GM11168 (cell line): ENCODE measurements around the gene PHAX.

Experiments used
- in situ Hi-C: fragments of 300-500 bp; cut with MboI; formaldehyde crosslinking; loops from one replicate; pipeline ENCODE4 v1.12.0; 2022; ENCODE audit warnings: low sequenced_read_pairs; ENCODE audit not compliant: unreplicated experiment

PHAX gene

DNA sequence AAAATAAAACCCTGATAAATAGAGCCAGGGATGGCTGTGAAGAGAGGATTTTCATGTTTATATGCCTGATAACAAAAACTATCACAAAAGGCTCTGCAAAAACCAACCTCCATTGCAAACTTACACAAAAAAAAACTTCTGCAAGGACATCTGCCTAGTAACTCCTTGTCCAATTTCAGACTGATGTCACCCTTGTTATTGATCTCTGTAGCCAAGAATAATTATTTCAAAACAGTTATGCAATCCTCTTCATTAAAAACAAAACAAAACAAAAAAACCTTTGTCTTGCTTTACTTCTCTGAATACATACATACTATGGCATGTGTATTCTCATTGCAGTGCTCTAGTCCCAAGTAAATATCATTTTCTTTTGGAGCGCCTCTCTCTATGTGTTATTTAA lies 49.7 kb downstream of the PHAX start:
- in situ Hi-C loops, result loop anchor here (10.0 to 25.0 kb wide), 2 partner anchors 362 to 664 kb away; no protein-coding TSS in a partner anchor

DNA sequence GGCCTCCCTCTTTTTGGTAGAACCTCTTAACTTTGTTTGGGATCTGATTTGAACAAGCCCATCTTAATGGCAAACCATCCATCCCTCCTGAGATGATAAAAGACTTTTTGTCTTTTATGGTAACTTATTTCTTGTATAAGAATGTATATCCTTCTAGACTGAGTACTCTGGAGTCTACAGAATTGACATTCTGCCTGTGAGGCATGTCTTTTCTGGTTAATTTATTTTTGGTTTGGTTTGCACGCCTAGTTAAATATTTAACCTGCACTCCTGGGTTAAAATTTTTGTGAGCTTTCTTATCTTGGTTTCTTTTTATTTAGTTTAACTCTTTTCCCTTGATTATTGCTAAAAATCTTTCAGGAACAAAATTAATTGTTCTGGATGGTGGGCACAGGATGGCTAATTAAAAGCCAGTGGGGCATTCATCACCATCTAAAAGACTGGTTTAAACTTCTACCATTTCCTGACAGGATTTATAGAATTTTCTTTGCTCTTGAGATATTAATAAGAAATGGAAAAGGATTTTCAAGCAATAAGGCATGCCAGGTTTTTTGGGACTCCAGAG lies 50.3 kb downstream of the PHAX start:
- in situ Hi-C loops, result loop anchor here (10.0 to 25.0 kb wide), 2 partner anchors 361 to 664 kb away; no protein-coding TSS in a partner anchor

DNA sequence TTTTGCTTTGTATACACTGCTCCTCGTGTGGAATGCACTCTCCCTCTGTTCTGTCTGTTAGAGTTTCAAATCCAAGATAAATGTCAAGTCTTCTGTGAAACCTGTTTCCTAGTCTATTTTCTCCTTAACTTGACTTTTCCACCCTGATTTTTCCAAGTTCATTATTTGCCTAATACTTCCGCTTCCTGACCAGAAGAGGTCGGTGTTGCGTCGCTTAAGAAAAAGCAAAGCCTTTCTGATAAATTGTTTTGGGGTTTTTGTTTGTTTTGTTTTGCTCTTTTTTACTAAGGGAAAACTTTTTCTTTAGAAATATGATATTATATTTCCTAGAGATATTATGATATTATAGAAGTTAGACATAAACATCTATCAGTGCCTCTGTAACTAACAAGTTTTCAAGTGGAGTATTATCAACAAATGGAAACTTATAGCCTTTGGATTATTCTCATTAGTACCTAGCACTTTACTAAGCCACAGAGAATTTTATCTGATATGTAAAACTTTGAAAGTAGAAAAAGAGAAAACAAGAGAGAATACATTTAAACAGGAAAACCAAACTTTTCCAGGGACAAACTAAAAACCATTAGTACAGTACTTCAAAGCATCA lies 55.8 kb downstream of the PHAX start:
- in situ Hi-C loops, result loop anchor here (10.0 to 25.0 kb wide), 2 partner anchors 356 to 658 kb away; no protein-coding TSS in a partner anchor

DNA sequence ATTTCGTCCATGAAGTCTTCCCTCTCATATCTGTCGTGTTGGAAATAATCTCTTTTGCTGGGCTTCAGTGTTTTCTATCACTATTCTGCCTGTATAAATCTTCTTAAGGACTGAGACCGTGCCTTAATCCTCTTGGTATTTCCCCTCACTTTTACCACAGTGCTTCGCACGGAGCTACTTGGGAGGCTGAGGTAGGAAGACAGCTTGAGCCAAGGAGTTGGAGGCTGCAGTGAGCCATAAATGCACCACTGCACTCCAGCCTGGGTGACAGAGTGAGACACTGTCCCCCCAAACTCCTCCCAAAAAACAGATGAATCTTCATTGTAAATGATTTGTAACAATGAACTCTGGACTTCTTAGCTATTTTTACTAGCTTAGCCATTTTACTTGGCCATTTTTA lies 57.8 kb downstream of the PHAX start:
- in situ Hi-C loops, result loop anchor here (10.0 to 25.0 kb wide), 2 partner anchors 354 to 656 kb away; no protein-coding TSS in a partner anchor

DNA sequence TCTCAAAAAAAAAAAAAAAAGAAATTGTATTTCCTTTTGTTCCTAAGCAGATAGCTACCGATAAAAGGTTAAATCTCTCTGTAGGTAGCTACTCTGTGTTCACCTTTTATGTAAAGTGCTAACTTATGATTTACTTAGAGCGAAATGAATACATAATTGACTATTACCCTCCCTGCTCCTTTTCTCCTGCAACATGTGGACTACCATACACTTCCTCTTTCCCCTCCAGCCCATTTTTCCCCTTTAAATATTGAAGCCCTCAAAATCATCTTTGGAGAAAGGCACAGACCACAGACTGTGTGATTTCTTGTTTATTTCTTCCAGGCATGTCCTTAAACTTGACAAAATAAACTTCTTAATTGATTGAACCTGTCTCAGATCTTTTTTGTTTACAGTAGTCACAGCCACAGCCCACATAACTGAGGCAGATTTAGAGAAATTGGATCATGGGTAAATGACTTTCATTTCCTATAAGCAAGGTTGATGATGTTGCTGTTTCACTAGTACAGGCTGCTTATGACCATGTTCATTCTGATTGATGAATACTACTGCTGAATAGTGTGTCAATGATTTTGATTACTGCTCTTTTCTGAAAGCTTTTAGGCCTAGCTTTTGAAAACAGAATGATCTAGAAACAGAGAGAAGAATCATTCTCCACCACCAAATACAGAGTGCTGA lies 59.2 kb downstream of the PHAX start:
- in situ Hi-C loops, result loop anchor here (10.0 to 25.0 kb wide), 2 partner anchors 352 to 655 kb away; no protein-coding TSS in a partner anchor

DNA sequence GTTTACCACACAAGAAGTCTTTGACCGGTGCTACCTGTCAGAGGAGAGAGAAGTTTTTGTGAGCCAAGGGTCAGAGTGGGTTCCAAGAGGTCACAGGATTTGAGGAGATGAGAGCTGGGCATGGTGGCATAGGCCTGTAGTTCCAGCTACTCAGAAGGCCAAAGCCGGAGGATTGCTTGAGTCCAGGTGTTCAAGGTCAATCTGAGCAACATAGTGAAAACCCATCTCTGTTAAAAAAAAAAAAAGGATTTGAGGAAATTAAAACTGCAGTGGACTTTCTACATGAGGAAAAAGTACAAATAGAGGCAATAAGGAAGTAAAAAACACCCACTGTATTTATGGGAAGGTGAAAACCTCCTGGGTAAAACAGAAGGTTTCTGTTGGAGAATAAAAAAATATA lies 63.8 kb downstream of the PHAX start:
- in situ Hi-C loops, result loop anchor here (25.0 kb wide), 1 partner anchor 348 kb away; no protein-coding TSS in a partner anchor

DNA sequence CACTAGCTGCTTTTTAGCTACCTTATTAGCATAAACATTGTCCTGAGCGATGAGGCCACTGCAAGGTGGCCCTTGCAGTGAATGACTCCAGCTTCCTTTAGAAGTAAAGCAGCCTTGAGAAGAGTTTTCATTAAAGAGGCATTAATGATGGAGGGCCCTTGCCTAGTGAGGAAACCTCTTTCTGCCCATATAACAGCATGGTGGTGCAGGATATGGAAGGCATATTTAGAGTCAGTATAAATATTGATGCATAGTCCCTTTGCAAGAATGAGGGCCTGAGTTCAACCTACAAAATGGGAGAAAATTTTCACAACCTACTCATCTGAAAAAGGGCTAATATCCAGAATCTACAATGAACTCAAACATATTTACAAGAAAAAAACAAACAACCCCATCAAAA lies 69.4 kb downstream of the PHAX start:
- in situ Hi-C loops, result loop anchor here (25.0 kb wide), 1 partner anchor 342 kb away; no protein-coding TSS in a partner anchor

DNA sequence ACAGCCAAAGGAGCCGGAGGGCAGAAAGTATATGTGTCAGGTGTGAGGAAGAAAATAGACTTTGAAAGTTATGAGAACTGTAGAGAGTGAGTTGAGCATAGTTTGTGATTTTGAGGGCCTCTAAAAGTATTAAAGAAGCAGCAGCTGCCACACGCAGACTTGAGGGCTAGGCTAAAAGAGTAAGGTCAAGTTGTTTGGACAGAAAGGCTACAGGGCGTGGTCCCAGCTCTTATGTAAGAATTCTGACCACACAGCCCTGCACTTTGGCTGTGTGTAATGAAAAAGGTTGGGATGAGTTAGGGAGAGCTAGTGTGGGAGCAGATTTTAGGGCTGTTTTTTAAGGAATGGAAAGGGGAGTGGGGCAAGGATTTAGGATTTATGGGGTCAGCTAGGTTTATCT lies 70.9 kb downstream of the PHAX start:
- in situ Hi-C loops, result loop anchor here (25.0 kb wide), 1 partner anchor 341 kb away; no protein-coding TSS in a partner anchor

DNA sequence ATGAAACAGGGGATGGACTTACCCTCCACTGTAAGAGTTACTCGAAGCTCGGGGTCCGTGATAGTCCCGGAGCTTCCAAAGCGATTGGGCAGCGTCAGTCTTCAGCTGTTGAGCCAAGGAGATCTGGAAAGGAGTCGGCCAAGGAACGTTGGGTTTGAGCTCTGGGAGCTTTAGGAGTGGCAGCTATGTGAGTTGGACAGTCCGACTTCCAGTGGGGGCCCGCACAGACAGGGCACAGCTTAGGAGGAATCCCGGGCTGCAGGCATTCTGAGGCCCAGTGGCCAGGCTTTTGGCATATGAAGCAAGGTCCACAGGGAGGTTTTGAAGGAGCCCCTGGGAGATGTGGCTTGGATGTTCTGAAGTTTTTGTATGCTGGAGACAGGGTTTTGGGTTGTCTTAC lies 72.7 kb downstream of the PHAX start:
- in situ Hi-C loops, result loop anchor here (25.0 kb wide), 1 partner anchor 339 kb away; no protein-coding TSS in a partner anchor

DNA sequence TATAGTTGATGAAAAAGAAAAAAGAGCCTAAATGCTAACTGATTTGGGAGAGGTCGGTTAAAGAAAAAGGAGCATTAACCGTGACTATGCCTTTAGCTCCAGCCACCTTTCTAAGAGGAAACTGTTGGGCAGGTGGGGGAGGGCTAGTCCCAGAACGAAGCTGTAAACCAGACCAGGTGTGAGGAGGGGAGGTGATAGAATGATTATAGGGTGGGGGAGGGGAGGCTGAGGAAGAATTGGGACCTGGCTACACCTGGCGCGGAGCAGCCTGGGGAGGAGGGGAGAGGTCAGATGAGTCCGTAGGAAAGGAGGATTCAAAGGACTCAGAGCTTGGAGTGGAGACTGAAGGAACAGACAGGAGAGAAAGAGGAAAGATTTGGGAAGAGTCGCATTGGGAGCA lies 73.4 kb downstream of the PHAX start:
- in situ Hi-C loops, result loop anchor here (25.0 kb wide), 1 partner anchor 338 kb away; no protein-coding TSS in a partner anchor

DNA sequence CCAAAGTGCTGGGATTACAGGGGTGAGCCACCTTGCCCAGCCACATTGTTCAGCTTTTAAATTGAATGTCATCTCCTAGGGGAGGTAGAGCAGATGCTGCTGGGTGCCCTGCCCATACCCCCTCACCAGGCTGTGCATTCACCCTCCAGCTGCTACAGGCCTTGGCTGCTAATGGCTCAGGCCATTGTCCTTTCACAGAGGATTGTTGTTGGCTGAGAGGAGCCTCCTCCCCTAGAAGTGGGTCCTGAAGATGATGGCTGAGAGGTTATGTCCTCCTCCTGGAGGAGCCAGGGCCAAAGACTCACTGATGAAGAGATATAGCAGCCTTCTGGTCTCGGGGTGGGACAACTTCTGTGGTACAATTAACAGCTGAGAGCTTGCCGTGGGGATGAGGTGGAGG lies 74.6 kb downstream of the PHAX start:
- in situ Hi-C loops, result loop anchor here (5.0 kb wide), 1 partner anchor 102 kb away; the partner anchor contains the start of gene LMNB1

DNA sequence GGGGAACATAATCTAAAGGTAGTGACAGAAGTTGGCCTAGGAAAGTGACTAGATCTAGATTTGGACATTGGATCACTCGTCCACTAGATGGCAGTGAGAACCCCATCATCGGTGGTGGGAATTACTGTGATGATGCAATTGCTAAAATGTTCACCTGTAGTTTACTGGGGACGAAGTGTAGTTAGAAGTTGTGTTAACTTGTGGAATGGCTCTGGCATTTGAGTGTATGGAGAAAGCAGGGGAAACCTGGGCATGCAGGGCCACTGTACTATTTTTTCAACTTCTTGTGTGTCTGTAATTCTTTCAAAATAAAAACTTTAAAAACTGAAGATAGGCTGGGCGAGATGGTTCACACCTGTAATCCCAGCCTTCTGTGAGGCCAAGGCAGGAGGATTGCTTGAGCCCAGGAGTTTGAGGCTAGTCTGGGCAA lies 75.5 kb downstream of the PHAX start:
- in situ Hi-C loops, result loop anchor here (5.0 kb wide), 1 partner anchor 101 kb away; the partner anchor contains the start of gene LMNB1
